NCI-H226 (cell line): ENCODE data around the gene PTGES2.
A peak's percentile ranks its signal among the peaks of the same experiment; 100 is the strongest.

Experiments used
- DNase-seq: peaks from one replicate; pipeline ENCODE4 v3.0.0-alpha.2; 2015

Gene PTGES2

GRCh38 chr9:128127568-128127989, at the start of gene PTGES2:
PTGES2 (minus strand) TSS chr9:128127729; CDS start chr9:128127717, 12 bp downstream.
- peak; percentile 83 for DNase-seq

DNA sequence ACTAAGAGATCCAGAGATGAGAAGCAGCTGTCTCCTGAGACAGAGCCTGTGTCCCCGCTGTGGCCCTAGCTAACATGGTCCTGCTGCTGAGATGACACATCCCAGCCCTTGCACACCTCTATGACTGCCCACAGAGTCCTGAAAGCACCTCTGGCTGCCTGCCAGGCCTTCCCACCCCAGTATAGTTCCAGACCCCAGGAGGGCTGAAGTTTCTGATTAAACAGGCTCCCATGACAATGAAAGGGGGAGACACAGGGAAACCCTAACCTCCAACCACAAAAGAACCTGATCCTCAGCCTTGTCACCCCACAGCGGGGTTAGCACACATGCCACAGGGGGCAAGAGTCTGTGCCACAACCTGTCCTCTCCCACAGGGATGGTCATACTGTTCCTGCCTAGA, 48.2 kb upstream of the PTGES2 start:
- no peak for DNase-seq

GRCh38 chr9:128175102-128175563, 47.6 kb upstream of the PTGES2 start:
- DNase-seq = no peak

GRCh38 chr9:128174062-128174461, 46.5 kb upstream of the PTGES2 start:
- DNase-seq = no peak

DNA sequence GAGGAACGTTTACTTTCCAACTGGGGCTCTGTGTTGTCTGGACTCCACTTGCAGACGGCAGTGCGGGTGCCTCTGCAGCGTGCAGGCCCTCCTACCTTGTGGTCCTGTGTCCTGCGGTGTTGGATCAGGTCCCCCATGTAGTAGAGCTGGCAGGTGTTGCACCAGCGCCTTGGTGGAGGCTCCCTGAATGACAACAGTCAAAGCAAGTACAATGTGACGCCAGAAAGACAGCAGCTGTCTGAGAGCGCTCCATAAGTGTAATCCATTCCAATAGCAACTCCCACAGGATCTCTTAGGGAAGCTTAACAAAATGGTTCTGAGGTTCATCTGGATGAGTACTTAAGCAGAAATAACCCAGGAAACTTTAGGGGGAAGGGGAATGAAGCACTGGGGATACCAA, 42.4 kb upstream of the PTGES2 start:
- no peak for DNase-seq

GRCh38 chr9:128169492-128169891, 42.0 kb upstream of the PTGES2 start:
- no peak for DNase-seq

DNA sequence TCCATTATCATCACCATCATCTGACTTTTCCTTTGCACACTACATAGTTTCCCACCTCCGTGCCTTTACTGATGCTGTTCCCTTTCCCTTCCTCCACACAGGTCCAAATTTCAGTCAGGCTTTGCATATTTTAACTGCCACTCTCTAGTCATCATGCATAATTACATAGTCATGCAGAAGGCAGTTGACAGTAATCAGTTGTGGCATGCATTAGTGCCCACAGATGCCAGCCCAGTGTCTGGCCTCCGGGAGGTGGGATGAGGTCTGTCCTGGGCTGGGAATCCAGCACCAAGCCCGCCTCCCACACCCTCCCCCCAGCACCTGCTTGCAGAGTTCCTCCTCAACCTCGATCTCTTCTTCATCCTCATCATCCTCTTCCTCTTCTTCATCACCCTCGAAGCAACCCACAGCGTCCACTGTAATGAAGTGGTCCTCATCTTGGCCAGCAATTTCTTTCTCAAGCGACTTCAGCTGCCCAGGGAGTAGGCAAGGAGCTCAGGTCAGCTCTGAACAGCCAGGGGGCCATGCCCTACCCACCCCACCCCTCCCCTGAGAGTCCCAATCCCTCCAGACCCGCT, 41.3 kb upstream of the PTGES2 start:
- DNase-seq = no peak

DNA sequence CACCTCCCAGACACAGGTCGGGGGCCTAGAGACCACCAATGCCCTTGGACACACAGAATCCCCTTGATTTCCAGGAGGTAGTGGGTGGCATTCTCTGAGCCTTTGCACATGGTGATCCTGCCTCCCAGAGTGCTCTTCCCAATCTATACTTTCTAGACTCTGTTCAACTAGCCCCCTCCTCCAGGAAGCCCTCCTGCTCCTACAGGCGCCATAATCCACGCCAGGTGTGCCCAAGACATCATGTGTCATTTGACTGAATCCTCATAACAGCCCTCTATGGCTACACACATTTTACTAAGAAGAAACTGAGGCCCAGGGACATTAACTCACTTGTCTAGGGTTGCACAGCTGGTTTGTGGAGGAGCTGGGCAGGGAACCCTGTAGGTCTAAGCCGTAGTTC, 39.7 kb upstream of the PTGES2 start:
- no peak for DNase-seq

DNA sequence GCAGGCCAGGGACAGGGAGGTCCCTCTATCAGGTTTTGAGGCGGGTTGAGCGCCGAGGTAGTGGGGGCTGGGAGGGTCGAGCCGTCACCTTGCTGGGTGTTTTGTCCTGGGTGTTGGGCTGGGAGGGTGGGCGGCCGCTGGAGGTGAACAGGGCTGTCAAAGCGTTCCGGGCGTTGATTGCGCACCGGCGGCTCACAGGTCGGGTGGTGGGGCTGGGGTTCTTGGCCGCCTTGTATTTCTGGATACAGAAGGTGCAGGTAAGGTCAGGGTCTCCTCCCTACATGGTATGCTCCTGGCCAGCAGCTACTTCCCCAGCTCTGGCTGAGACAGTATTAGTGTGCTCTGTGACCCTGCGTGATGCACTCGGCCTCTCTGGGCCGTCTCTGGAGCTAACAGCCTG, 38.6 kb upstream of the PTGES2 start:
- no peak for DNase-seq

DNA sequence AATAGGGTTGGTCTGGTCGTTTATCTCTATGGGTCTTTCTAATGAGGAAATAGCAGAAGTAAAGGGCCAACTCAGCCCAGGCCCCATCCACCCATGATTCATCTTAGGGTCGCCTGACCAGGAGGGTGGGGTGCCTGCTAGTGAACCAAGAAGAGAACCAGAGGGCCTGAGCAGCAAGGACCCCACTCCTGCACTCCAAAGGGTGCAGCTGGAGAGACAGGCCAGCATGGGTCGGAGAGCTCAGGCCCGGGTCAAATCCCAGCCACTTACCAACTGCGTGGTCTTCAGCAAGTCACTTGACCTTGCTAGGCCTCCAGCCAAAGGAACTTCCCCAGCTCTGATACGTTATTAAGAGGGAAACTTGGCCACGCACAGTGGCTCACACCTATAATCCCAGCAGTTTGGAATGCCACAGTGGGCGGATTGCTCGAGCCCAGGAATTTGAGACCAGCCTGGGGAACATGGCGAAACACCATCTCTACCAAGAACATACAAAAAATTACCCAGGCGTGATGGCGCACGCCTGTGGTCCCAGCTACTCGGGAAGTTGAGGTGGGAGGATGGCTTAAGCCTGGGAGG, 36.9 kb upstream of the PTGES2 start:
- peak; percentile 9 for DNase-seq

DNA sequence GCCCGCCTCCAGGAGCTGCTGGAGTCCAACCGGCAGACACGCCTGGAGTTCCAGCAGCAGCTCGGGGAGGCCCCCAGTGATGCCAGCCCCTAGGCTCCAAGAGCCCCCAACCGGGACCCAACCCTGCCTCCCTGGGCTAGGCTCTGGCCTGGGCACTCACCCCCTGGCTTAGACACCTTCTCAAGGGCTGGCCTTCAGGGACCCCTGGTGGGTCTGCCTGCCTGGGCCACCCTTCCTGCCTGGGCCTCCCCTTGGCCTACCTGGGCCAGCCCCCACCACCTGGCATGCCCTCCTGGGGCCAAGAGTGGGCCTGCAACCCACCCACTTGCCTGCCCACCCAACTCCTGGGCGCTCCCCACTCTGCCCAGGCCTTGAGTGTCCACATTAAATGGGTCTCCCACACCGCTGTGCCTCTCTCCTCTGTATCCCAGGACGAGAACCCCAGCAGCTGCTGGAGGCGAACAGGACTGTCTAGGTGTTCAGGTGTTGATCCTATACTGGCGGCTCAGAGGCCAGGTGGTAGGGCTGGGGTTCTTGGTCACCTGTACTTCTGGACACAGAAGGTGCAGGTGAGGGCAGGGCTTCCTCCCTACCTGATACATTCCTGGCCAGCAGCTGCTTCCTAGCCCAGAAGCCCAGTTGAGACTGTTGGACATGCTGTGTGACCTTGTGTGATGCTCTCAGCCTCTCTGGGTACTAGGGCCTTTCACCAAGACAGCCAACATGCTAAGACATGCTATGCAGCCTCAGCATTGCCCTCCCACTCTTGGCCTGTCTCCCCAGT, 36.2 kb upstream of the PTGES2 start:
- DNase-seq = no peak

- no peak for DNase-seq
These were observed 35.5 kb upstream of the PTGES2 start for GRCh38 chr9:128163027-128163515.

DNA sequence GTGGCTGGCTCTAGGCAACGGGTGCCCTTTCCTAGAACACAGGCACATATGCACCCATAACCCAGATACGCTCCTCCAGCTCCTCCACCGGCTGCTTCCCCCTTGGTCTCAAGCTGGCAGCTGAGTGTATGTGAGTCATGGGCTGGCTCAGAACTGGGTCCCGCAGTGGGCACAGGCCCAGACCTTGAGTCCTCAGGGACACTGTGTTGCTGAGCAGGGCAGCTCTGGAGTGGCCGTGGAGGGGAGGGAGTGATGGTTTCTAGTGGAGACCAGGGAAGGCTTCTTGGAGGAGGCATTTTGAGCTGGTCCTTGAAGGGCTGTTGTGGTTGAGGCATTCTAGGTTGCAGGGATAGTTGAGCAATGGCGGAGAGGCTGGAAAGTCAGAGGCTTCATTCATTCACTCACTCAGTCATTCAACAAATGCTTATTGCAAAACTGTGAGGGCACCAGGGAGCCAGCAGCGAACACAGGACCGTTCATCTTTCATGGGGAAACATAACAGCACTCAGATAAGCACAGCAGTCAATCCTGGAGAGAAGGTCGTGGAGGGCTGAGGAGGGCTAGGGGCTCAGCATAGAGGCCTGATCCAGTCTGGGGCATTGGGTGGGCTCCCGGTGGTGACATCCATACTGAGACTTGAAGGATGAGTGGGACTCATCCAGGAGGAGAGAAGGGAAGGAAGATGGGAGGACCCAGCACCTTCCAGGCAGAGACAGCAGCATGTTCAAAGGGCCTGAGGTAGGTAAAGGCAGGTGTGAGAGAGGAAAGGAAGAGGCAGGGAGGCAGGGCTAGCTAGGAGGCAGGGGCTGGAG, 34.9 kb upstream of the PTGES2 start:
- no peak for DNase-seq

GRCh38 chr9:128161215-128161902, 33.8 kb upstream of the PTGES2 start:
- no peak for DNase-seq

- DNase-seq = no peak
These were observed 33.1 kb upstream of the PTGES2 start for GRCh38 chr9:128160603-128160987.

DNA sequence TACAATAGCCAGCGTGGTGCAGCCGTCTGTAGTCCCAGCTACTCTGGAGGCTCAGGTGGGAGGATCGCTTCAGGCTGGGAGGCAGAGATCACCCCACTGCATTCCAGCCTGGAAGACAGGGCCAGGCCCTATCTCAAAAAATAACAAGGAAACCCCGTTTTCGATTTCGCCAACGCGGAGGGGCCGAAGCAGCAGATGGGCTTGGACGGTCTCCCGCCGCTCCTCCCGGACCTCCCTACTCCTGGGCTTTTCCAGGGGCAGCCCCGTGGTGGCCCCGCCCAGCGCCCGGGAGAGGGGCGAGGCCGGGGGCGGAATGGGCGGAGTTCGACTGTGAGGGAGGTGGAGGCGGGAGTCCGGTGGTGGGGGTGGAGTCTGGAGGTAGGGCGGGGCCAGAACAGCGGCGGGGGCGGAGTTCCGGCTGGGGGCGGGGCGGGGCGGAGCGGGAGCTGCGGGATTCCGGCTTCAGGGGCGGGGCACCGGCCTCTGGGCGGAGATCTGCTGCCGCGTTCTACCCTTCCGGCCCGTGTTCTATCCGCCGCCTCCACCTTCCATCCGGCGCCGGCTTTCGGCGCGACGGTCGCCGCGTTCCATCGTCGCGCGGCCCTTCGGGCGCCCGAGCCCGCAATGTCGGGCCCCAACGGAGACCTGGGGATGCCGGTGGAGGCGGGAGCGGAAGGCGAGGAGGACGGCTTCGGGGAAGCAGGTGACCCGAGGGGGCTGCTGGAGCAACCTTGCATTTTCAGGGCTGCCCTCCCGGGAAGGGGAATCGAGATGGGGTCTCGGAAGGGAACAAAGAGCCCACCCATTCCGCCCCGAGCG, 32.5 kb upstream of the PTGES2 start, which contains the start of gene BBLN:
Gene BBLN (plus strand): TSS at position 482 of the 819 bp plus-strand sequence. CDS start 143 bp downstream, at position 625.
- peak; percentile 79 for DNase-seq

- no peak for DNase-seq
These were observed 31.9 kb upstream of the PTGES2 start for GRCh38 chr9:128159522-128159783.

DNA sequence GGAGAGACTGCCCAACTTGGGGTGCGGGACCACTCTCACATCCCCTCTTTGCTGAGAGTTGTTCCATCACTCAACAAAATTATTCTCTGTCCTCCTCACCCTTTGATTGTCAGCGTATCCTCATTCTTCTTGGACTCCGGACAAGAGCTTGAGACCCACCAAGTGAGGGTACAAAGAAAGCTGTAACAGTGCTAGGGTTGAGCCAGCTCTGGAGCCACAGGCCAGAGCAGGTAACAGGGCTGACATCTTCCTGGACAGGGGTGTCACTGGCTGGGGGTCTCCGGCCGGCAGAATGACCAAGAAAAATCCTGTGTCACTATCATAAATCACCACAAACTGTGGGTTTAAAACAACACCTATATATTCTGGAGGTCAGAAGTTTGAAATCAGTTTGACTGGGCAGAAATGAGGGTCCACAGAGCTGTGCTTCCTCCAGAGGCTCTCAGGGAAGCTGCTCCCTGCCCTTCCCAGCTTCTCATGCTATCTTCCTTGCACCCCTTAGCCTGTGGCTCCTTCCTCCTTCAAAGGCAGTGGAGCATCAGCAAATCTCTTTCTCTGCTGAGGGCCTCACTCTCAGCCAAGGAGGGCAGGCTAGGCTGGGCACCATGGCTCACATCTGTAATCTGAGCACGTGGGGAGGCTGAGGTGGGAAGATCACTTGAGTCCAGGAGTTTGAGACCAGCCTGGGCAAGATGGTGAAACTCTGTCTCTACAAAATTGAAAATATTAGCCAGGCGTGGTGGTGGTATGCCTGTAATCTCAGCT, 28.4 kb upstream of the PTGES2 start:
- no peak for DNase-seq

DNA sequence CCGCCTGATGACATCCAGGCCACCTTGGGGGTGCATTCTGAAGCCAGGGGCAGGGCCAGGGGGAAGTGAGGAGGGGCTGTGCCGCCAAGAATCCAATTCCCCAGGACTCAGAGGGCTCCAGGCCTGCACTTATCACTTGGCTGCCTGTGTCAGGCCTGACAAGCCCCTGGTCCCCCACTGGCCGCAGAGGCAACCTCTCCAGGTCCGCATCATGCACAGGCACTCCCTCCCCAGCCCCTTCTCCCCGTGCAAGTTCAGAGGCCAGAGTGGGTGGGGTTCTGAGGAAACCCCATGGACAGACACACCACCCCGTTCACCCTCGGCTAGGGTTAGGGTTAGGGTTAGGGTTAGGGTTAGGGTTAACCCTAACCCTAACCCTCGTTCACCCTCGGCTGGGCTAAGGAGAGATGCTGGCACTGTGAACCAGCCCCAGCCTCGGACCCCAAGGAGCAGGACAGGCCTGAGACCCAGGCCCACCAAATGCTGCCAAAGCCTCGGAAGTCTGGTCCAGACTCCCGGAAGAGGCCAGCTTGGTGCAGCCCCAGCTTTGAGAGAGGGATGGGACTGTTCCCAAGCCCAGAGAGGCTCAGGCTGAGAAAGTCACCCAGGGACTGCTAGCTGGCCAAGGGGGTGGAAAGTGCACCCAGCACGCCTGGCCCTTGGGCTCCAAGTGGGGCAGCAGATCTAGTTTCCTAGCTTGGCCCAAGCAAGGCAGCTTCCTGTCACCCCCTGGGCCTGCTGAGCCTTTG, 26.6 kb upstream of the PTGES2 start:
- no peak for DNase-seq
